SKM-1 treated with dmso at 0.1 percent for 144 hours (cell line): ENCODE measurements around the gene RIPOR3.
"Not testable (repeated sequence)": the region's sequence is repeated elsewhere in the genome, so short reads cannot be mapped to it uniquely, and the experiment has no call there.

Experiments used
- DNase-seq: peaks from one replicate; lab custom pipeline; 2025; ENCODE audit not compliant: unreplicated experiment; lab: John Stamatoyannopoulos, UW

RIPOR3 gene

DNA sequence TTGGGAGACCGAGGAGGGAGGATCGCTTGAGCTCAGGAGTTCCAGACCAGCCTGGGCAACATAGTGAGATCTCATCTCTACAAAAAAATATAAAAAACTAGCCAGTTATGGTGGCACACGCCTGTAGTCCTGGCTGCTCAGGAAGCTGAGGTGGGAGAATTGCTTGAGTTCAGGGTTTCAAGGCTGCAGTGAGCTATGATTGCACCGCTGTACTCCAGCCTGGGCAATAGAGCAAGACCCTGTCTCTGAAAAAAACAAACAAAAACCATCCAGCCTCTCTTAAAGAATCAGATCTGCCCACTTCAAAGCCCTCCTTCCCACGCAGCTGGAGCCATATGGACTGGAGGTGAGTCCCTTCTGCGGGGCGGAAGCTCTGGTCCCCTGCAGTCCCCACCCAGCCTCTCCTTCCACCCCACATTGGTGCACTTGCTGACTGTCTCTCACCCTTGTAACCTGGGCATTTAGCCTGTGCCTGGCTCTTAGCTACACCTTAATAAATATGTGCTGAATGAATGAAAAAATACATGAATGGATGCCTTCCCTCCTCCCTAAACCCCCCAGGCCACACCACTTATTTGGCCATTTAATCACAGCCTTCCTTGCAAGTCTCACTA, 32.9 kb upstream of the RIPOR3 start:
- no peak for DNase-seq

GRCh38 chr20:50723672-50724071, 32.3 kb upstream of the RIPOR3 start:
- no peak for DNase-seq

DNA sequence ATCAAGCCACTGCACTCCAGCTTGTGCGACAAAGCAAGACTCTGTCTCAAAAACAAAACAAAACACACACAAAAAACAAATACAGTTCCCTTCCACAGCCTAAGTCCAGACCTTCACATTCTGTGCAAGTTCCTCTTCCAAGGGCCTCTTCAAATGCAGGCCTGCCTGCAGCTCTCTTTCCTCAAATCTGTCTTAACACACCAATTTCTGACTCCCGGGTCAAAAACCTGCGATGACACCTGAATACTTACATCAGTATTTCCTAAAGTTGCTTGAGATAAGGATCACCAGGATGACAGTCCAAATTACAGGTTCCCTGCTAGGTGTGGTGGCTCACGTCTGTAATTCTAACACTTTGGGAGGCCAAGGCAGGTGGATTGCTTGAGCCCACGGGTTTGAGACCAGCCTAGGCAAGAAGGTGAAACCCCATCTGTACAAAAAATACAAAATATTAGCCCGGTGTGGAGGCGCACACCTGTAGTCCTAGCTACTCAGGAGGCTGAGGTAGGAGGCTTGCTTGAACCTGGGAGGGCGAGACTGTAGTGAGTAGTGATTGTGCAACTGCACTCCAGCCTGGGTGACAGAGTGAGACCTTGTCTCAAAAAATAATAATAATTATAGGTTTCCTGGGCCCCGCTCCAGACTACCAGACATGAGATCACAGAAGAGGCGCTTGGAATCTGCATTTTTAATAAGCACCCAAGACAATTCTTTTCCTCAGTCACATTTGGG, 31.2 kb upstream of the RIPOR3 start:
- DNase-seq, result peak; percentile 17

DNA sequence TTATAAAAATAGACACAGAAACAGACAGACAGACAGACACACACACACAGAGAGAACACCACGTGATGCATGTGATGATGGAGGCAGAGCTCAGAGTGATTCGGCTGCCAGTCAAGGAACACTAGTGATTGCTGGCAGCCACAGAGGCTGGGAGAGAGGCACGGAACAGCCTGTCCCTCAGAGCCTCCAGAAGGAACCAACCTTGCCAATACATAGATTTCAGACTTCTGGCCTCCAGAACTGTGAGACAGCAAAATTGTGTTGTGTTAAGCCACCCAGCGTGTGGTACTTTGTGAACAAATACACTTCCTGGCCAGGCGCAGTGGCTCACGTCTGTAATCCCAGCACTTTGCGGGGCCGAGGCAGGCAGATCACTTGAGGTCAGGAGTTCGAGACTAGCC, 30.5 kb upstream of the RIPOR3 start:
- no peak for DNase-seq

- no peak for DNase-seq
These were observed 29.2 kb upstream of the RIPOR3 start for GRCh38 chr20:50720582-50720981.

- DNase-seq, result no peak
These were observed 28.7 kb upstream of the RIPOR3 start for GRCh38 chr20:50720026-50720425.

- no peak for DNase-seq
These were observed 28.0 kb upstream of the RIPOR3 start for GRCh38 chr20:50719328-50719727.

DNA sequence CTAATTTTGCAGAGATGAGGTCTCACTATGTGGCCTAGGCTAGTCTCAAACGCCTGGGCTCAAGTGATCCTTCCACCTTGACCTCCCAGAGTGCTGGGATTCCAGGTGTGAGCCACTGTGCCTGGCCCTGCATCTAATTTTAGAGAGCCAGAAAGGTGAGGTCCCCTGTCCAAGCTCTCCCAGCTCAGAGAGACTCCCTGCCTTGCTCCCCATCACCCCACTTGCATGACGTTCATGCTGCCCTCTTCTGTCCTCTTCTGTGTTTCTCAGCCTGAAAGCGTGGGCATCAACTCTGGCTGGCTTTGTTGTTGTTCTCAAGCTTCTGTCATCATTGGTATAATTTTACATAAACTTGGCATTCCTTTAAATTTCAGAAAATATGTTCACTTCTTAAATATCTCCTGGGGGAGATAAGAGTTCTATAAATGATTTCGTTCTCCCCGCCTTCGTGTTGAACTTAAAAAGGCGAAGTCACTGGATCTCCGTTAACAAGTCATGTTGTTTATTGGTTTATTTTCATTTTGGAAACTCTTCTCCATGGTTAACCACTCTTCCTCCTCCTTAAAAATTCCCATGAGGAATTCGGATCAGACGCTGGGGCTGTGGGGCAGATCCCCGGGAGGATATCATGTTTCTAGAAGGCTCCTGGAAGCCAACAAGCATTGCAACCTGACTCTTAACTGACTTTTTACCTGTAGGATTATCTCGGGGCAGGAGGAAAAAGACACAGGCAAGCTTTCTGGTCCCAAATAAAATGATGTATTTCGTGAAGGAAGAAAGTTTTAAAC, 26.8 kb upstream of the RIPOR3 start:
- no peak for DNase-seq

GRCh38 chr20:50717312-50717711, 26.0 kb upstream of the RIPOR3 start:
- DNase-seq, result no peak

- no peak for DNase-seq
These were observed 25.2 kb upstream of the RIPOR3 start for GRCh38 chr20:50716518-50716917.

DNA sequence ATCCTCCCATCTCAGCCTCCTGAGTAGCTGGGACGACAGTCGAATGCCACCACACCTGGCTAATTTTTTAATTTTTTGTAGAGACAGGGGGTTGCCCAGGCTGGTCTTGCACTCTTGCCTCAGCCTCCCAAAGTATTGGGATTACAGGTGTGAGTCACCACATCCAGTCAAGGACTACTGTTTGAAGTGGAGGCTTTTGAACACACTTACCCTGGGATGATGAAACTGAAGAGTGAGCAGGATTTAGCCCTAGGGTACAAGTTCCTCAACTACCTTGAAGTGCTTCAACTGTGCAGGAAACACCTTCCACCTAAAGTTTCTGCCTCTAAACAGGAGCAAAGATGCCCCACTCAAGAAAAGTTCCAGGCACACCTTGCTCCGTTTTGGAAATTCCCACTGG, 24.4 kb upstream of the RIPOR3 start:
- DNase-seq, result no peak

- not testable (repeated sequence) for DNase-seq
These were observed 23.1 kb upstream of the RIPOR3 start for GRCh38 chr20:50714426-50714825.

- no peak for DNase-seq
These were observed 22.3 kb upstream of the RIPOR3 start for GRCh38 chr20:50713657-50714101.

DNA sequence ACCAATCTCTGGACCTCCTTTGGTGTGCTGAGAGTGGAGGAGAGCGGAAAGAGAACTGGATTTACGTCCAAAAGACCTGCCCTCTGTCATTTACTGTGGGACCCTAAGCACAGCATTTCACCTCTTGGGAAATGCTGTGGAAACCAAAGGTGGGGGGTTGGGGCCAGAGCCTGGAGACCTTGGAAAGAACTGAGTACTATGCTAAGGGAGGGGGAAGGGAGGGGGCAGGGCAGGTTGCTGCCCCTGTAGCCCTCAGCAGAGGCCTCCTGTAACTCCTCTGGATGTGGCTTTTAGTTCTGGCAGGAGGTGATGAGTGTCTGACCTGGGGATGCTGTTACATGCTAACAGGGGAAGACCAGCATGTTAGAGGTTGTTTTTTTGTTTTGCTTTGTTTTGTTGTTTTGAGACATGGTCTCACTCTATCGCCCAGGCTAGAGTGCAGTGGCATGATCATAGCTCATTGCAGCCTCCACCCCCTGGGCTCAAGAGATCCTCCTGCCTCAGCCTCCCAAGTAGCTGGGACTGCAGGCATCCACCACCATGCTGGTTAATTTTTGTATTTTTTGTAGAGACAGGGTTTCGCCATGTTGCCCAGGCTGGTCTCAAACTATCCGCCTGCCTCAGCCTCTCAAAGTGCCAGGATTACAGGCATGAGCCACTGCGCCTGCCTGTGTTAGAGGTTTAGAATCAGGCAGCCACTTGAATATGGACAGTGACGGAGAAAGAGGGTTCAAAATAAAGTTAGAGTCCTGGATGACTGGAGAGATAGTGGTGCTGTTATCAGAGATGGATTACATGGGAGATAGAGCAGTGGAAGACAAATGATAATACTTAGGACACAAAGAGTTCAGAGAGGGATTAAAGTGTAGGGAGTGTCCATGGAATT, 21.7 kb upstream of the RIPOR3 start:
- DNase-seq, result no peak

DNA sequence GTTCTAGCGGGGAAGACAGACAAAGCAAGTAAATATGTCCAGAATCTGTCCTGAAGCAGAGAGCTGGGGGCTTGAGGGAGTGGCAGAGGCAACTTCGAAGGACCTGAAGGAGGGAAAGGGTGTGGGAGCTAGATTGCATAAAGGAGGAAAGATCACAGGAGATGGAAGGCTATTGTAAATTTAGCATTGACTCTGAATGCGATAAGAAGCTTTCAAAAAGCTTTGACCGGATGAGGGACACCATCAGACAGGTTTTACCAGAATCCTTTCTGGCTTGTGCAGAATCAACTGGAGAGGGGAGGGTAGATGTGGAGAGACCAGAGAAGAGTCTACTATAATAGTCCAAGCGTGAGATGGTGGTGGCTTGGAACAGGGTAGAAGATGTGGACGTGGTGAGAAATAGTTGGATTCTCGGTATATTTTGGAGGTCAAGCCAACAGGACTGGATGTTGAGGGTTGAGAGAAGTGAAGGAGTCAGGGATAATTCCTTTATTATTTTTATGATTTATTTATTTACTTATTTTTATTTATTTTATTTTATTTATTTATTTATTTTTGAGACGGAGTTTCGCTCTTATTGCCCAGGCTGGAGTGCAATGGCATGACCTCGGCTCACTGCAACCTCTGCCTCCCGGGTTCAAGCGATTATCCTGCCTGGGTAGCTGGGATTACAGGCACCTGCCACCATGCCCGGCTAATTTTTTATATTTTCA, 19.9 kb upstream of the RIPOR3 start:
- DNase-seq, result no peak

DNA sequence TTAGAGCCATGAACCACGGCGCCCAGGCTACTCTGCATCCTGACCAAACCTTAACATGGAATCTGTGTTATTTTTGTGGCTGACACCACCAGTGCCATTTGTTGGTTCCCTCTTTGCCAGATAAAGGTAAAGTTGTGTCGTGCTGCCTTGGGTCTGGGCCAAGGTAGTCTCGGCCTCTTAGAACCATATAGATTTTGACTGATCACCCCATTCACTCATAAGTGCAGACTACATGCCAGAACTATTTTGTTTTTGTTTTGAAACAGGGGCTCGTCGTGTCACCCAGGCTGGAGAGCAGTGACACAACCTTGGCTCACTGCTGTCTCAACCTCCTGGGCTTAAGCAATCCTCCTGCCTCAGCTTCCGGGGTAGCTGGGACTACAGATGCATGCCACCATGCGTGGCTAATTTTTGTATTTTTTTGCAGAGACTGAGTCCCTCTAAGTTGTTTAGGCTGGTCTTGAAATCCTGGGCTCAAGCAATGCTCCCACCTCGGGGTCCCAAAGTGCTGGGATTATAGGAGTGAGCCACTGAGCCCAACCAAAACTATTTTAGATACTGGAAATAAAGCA, 19.2 kb upstream of the RIPOR3 start:
- peak; percentile 85 for DNase-seq

DNA sequence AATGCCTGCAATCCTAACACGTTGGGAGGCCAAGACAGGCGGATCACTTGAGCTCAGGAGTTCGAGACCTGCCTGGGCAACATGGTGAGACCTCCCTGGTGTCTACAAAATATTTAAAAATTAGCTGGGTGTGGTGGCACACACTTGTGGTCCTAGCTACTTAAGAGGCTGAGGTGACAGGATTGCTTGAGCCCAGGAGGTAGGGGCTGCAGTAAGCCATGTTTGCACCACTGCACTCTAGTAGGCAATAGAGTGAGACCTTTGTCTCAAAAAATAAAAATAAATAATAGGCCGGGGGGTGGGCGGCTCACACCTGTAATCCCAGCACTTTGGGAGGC, 18.3 kb upstream of the RIPOR3 start:
- DNase-seq, result no peak

- DNase-seq, result no peak
These were observed 17.7 kb upstream of the RIPOR3 start for GRCh38 chr20:50708845-50709635.

- DNase-seq, result peak; percentile 16
These were observed 13.6 kb upstream of the RIPOR3 start for GRCh38 chr20:50704971-50705370.
